ENCODE data around the gene LTBP1.

The LTBP1 gene

DNA sequence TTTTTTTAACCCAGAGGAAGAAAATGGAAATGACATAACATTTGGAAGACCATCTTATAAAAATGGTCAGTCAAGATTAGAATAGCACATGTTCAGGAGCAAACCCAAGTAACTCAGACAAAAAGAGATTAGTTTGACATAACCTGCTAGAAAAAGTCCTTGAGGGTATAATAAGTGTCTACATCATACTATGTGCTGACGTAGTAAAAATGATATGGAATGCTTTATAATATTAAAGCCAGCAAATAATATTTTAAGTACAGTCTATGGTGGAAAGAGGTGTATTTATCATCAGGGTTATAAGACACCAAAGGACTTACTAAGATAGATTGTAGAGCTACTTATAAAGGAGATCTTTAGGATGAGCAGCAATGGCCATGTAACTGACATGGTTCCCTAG is 169.0 kb downstream of the LTBP1 start:
- DNase-seq (ENCODE audit: insufficient read length): no peak
- no peak for TF ChIP-seq POLR2AphosphoS5 (IDR thresholded peaks at IDR 0.05; ENCODE audit: low read depth, low read length)
- TF ChIP-seq POLR2A (IDR thresholded peaks at IDR 0.05; ENCODE audit: low read depth, low read length): no peak
- TF ChIP-seq TAF1 (IDR thresholded peaks at IDR 0.05; ENCODE audit: borderline replicate concordance, low read depth, low read length): no peak
- FAIRE-seq: no peak

DNA sequence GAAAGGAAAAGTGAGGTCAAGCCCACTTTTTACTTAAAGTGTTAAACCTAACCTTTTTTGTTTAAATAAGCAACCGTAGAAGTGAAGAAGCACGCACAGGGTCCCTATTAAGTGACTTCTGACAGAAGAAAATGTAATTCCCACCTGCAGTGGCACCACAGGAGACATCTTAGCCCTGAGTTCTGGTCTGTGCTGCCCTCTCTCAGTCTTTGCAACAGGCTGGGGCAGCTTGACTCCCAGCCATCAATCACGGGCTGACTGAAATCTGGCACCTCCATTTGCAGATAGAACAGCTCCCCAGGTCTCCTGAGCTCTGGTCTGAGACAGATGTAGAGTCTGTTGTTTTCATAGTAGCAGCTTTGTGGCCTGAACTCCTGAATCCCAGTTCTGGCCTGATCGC is 170.0 kb downstream of the LTBP1 start:
- no peak for FAIRE-seq
- TF ChIP-seq TAF1 (IDR thresholded peaks at IDR 0.05; ENCODE audit: borderline replicate concordance, low read depth, low read length): no peak
- no peak for TF ChIP-seq POLR2AphosphoS5 (IDR thresholded peaks at IDR 0.05; ENCODE audit: low read depth, low read length)
- TF ChIP-seq POLR2A (IDR thresholded peaks at IDR 0.05; ENCODE audit: low read depth, low read length): no peak

DNA sequence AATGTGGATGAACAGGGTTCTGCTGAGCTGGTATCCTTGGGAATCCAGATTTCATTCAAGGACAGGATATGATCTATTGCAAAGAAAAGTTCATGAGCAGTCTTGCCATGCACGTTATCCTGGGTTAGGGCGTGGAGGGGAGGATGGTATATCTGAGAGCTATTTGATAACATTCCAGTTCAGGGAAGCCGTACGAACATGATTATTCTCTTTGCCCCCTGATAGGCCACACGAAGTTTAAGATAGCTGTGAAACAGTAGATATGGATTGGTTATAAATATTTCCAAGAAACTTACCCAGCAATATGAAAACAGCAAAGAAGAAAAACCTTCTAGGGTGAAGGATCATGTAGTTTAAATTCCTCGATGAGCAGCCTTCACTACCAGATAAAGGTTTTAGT is 171.9 kb downstream of the LTBP1 start:
- DNase-seq (ENCODE audit: insufficient read length): no peak
- no peak for TF ChIP-seq TAF1 (IDR thresholded peaks at IDR 0.05; ENCODE audit: borderline replicate concordance, low read depth, low read length)
- TF ChIP-seq POLR2A (IDR thresholded peaks at IDR 0.05; ENCODE audit: low read depth, low read length): no peak
- no peak for FAIRE-seq

More for the DNA sequence above, 170.0 kb downstream of the LTBP1 start:
- no peak for DNase-seq (ENCODE audit: insufficient read length)

DNA sequence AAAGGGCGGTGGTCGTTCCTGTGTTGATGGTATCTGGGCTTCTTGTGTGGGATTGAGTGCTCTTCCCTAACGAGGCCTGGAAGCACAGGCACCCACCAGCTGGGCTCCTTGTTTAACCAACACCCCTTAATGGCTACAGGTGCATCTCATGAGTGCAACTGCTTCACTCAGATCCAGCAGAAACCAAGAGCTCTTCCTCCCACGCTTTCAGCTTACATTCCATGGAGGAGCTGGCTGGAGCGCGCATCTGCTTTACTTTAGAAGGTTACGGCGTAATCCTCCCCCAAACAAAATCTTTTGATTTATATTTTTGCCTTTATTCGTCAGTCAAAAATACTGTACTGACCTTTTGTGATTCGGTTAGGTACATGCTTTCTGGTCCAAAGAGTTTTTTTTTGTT is 174.7 kb downstream of the LTBP1 start:
- DNase-seq (ENCODE audit: insufficient read length) (no peak), FAIRE-seq (no peak)
- TF ChIP-seq POLR2AphosphoS5 (IDR thresholded peaks at IDR 0.05; ENCODE audit: low read depth, low read length) (no peak), POLR2A (IDR thresholded peaks at IDR 0.05; ENCODE audit: low read depth, low read length) (no peak), TAF1 (IDR thresholded peaks at IDR 0.05; ENCODE audit: borderline replicate concordance, low read depth, low read length) (no peak)

DNA sequence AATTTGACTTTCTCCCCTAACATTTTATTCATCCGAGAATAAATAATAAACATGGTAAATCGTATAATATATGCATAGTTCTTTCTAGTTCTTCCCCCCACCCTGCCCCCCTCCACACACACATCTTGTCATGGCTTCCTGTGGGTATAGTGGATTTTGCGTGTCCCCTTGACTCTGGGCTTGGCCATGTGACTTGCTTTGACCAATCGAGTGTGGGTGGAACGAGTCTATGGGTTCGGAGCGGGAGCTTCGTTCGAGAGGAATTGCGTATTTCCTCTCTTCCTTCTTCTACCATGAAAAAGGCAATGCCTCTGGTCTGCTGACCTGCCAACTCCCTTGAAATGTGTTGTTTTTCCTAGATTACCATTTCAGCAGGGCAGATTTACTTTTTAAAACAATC is 175.2 kb downstream of the LTBP1 start:
- TF ChIP-seq POLR2A (IDR thresholded peaks at IDR 0.05; ENCODE audit: low read depth, low read length) (no peak), POLR2AphosphoS5 (IDR thresholded peaks at IDR 0.05; ENCODE audit: low read depth, low read length) (no peak), TAF1 (IDR thresholded peaks at IDR 0.05; ENCODE audit: borderline replicate concordance, low read depth, low read length) (no peak)
- DNase-seq (ENCODE audit: insufficient read length) (no peak), FAIRE-seq (no peak)

DNA sequence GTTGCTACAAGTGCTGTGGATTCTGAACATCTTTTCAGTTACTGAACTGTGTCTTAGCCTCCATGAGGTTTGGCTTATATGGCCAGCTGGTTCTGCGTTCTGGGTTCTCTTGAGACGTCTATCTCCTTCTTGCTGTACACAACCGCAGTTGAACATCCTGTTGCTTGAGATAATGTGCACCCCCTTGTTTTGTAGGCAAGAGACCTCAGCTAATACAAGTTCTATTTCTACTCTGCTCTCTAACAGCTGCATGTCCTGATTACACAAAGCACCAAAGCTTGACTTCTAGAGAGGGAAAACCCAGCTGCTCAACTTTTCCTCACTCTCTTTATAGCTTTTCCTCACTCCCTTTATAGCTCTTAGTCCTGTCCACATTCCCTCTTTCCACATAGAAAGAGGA is 176.0 kb downstream of the LTBP1 start:
- TF ChIP-seq TAF1 (IDR thresholded peaks at IDR 0.05; ENCODE audit: borderline replicate concordance, low read depth, low read length) (no peak), POLR2A (IDR thresholded peaks at IDR 0.05; ENCODE audit: low read depth, low read length) (no peak), POLR2AphosphoS5 (IDR thresholded peaks at IDR 0.05; ENCODE audit: low read depth, low read length) (no peak)
- FAIRE-seq: no peak
- no peak for DNase-seq (ENCODE audit: insufficient read length)

DNA sequence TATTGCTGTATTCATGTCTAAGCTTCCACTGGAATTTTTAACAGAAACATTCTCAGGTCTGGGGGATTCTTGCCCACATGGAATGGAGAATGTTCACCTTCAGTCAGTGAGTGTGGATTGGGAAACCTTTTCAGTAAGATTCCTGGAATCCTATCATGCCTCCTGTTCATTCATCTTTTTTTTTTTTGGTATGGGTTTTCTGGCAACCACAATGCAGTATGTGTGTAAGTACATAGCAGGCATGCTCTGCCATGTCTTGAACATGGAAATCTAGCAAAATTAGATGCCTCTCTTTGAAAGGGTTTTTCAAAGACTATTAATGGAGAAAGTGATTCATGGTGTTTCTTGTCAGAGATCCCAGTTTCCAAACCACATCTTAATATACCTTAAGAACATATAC is 176.5 kb downstream of the LTBP1 start:
- FAIRE-seq (no peak), DNase-seq (ENCODE audit: insufficient read length) (no peak)
- no peak for TF ChIP-seq POLR2A (IDR thresholded peaks at IDR 0.05; ENCODE audit: low read depth, low read length)
- TF ChIP-seq TAF1 (IDR thresholded peaks at IDR 0.05; ENCODE audit: borderline replicate concordance, low read depth, low read length): no peak
- no peak for TF ChIP-seq POLR2AphosphoS5 (IDR thresholded peaks at IDR 0.05; ENCODE audit: low read depth, low read length)

DNA sequence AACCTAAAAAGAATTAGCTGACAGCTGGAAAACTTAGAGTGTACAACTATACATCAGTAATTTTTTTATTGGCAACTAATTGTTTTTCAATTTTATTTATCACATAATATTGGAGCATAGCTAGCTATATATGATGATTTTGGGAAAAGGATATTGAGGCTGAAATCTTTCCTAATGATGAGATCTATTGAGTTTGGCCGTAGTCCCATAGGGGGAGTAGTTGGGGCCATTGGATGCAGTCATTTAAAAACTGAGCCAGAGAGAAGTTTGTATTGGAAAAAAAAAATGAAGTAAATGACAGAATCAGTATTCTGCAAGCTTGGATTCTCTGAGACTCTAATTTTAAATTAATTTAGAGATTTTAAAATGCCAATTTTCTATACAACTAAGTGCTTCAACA is 179.8 kb downstream of the LTBP1 start:
- FAIRE-seq: no peak
- no peak for DNase-seq (ENCODE audit: insufficient read length)
- TF ChIP-seq POLR2A (IDR thresholded peaks at IDR 0.05; ENCODE audit: low read depth, low read length): no peak
- TF ChIP-seq POLR2AphosphoS5 (IDR thresholded peaks at IDR 0.05; ENCODE audit: low read depth, low read length): no peak
- no peak for TF ChIP-seq TAF1 (IDR thresholded peaks at IDR 0.05; ENCODE audit: borderline replicate concordance, low read depth, low read length)

DNA sequence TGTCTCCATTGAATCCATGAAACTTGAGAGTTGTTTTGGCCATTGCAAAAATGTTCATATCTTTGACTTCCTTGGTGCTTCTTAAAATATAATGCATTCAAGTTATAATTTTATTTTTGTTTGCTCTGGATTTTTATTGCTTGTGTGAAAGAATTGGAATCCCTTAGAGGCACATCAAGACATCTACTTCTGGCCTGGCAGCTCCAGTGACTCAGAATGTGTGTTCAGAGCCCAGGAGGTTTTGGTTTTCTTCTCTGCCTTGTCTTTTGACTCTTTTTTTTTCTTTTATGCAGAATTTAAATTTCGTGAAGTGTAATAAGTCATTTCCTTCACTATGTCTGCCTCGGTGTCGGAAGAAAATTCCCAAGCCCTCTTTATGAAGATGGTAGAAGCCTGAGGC is 180.2 kb downstream of the LTBP1 start:
- TF ChIP-seq POLR2AphosphoS5 (IDR thresholded peaks at IDR 0.05; ENCODE audit: low read depth, low read length) (no peak), TAF1 (IDR thresholded peaks at IDR 0.05; ENCODE audit: borderline replicate concordance, low read depth, low read length) (no peak)

DNA sequence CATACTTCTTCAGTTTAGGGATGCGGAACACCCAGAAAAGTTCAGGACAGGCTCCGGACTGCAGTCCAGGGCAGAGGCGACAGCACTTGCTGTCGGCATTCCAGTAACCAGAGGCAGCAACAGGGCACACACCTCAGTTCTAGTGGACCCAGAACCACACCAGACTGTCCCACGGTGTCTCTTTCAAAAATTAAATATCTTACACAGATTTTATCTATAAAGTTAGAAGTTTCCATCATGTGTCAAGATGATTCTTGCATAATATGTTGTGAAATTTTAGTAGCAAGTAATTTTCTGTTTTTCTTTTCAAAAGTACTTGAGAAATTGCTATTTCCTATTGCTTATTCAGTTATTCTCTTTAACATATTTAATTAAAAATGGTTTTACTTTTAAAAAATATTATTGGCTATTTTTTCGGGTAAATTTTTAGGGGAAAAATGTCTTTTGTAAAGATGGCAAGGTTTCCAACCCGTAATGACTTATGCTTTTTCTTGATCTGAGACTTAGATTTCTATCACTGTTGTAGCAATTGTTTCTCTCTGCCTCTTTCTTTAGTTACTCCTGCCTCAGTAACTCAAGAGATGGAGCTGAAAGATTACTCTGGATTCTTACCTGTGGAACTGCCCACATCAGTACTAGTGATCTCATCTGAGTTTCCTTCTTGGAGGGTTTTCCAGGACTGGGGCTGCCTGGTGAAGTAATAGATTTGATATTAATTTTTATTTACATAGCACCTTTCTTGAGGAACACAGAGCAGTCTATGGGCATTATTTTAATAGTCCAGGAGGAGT is 182.7 kb downstream of the LTBP1 start:
- no peak for TF ChIP-seq POLR2A (IDR thresholded peaks at IDR 0.05; ENCODE audit: low read depth, low read length)
- TF ChIP-seq TAF1 (IDR thresholded peaks at IDR 0.05; ENCODE audit: borderline replicate concordance, low read depth, low read length): no peak
- no peak for TF ChIP-seq POLR2AphosphoS5 (IDR thresholded peaks at IDR 0.05; ENCODE audit: low read depth, low read length)
- no peak for DNase-seq (ENCODE audit: insufficient read length)
- FAIRE-seq: no peak

More for the DNA sequence above, 180.2 kb downstream of the LTBP1 start:
- no peak for FAIRE-seq
- no peak for DNase-seq (ENCODE audit: insufficient read length)

DNA sequence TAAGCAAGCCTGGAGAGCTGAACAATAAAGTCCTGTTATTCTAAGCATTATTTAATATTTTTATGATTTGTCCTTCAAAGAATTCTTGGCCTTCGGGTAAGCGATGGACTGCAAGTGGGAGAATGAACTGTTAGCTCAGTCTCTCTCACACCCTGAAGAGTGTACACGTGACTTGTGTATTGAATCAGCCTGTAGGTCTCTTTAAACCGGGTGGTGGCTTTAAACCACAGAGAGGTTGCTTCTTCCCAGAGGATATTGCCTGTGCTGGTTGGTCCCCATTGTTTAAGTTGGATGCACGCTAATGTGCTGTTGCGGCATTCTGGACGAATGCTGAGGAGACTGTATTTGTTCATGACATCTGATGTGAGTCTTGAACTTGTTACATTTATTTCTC is 183.3 kb downstream of the LTBP1 start:
- DNase-seq (ENCODE audit: insufficient read length) (no peak), FAIRE-seq (no peak)
- no peak for TF ChIP-seq TAF1 (IDR thresholded peaks at IDR 0.05; ENCODE audit: borderline replicate concordance, low read depth, low read length)
- TF ChIP-seq POLR2A (IDR thresholded peaks at IDR 0.05; ENCODE audit: low read depth, low read length): no peak
- no peak for TF ChIP-seq POLR2AphosphoS5 (IDR thresholded peaks at IDR 0.05; ENCODE audit: low read depth, low read length)

DNA sequence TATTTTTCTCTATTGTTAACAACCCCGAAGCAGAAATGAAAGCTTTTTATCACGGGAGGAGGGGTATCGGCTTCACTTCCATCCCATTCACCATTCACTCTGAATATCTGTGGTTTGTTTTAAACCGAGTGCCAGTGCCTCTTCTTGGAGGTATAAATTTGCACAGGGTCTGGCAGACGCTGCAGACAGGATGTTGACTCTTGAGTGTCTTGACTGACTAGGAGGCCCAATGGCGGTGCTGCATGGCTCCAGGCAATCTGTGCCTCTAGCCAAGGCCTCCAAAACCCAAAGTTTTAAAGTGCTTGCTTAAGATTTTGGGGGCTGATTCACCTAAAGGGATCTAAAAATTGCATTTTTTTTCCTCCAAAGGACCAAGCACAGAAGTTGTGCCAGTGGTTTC is 183.8 kb downstream of the LTBP1 start:
- FAIRE-seq (no peak), DNase-seq (ENCODE audit: insufficient read length) (no peak)
- TF ChIP-seq TAF1 (IDR thresholded peaks at IDR 0.05; ENCODE audit: borderline replicate concordance, low read depth, low read length) (no peak), POLR2AphosphoS5 (IDR thresholded peaks at IDR 0.05; ENCODE audit: low read depth, low read length) (no peak), POLR2A (IDR thresholded peaks at IDR 0.05; ENCODE audit: low read depth, low read length) (no peak)

Data from GM12892 (cell line).